SU-DHL-6 (cell line): Measurements from ENCODE around the gene POR.

ENCODE experiments used
- H2AFZ ChIP-seq: fragments of 200-600 bp; sonication (generic); 2 replicates; pipeline ENCODE4 v1.6.1; 2014; ENCODE audit warnings: low read depth, mild to moderate bottlenecking, moderate library complexity, mixed read lengths, antibody characterized with exemption, low read length; ENCODE audit not compliant: severe bottlenecking
- H3F3A ChIP-seq: fragments of 200-600 bp; shearing (Covaris generic); 2 replicates; pipeline ENCODE4 v1.6.0; 2016; ENCODE audit warnings: antibody characterized with exemption, mild to moderate bottlenecking; ENCODE audit not compliant: insufficient read depth
- H3K27ac ChIP-seq: fragments of 200-600 bp; sonication (generic); 2 replicates; pipeline ENCODE4 v1.5.1; 2016; ENCODE audit warnings: low read depth, mild to moderate bottlenecking, low read length, moderate library complexity, mixed read lengths
- H3K27me3 ChIP-seq: fragments of 200-600 bp; sonication (generic), shearing (Covaris generic); 2 replicates; pipeline ENCODE4 v1.6.0; 2014; ENCODE audit warnings: mild to moderate bottlenecking, low read length
- H3K36me3 ChIP-seq: fragments of 200-600 bp; sonication (generic); 2 replicates; pipeline ENCODE4 v1.6.1; 2014; ENCODE audit warnings: mild to moderate bottlenecking, low read length, mixed read lengths
- H3K4me2 ChIP-seq: fragments of 300-600, 200-600 bp; shearing (Covaris generic), sonication (generic); 2 replicates; pipeline ENCODE4 v1.6.0; 2014; ENCODE audit warnings: low read length, low read depth, mild to moderate bottlenecking; ENCODE audit not compliant: poor library complexity, severe bottlenecking
- H3K4me3 ChIP-seq: fragments of 200-600 bp; sonication (generic); 2 replicates; pipeline ENCODE4 v1.5.1; 2014; ENCODE audit warnings: antibody characterized with exemption, low read length, mild to moderate bottlenecking, mixed read lengths; ENCODE audit not compliant: insufficient read depth, poor library complexity, severe bottlenecking
- H3K79me2 ChIP-seq: fragments of 200-600 bp; sonication (generic); 2 replicates; pipeline ENCODE4 v1.6.1; 2014; ENCODE audit warnings: mild to moderate bottlenecking, low read length, moderate library complexity; ENCODE audit not compliant: insufficient read depth
- H3K9ac ChIP-seq: fragments of 200-600 bp; sonication (generic); 2 replicates; pipeline ENCODE4 v1.7.0; 2014; ENCODE audit warnings: mild to moderate bottlenecking, low read length
- H3K9me2 ChIP-seq: fragments of 200-600 bp; sonication (generic); replicated peaks from 2 replicates; pipeline ENCODE4 v1.6.1; 2014; ENCODE audit warnings: low read length; ENCODE audit not compliant: insufficient read depth
- H3K9me3 ChIP-seq: fragments of 200-600 bp; sonication (generic); 2 replicates; pipeline ENCODE4 v1.6.1; 2014; ENCODE audit warnings: low read length, mixed read lengths; ENCODE audit not compliant: insufficient read depth
- H4K20me1 ChIP-seq: fragments of 200-600 bp; sonication (generic); 2 replicates; pipeline ENCODE4 v1.6.1; 2014; ENCODE audit warnings: low read depth, mild to moderate bottlenecking, antibody characterized with exemption, low read length, moderate library complexity, mixed read lengths
- EZH2phosphoT487 ChIP-seq: fragments of 200-600 bp; sonication (generic), shearing (Covaris generic); conservative IDR thresholded peaks from 2 replicates; pipeline ENCODE4 v1.6.1; 2018; ENCODE audit warnings: mild to moderate bottlenecking, antibody characterized with exemption, low read length, moderate library complexity, mixed read lengths
- TF ChIP-seq, protein P1 (sequence below): fragments of 200-600 bp; sonication (generic); IDR thresholded peaks from one replicate; pipeline ENCODE4 v1.5.1; 2017; ENCODE audit warnings: antibody characterized with exemption, mild to moderate bottlenecking, low read length, moderate library complexity; ENCODE audit not compliant: insufficient read depth, poor library complexity, severe bottlenecking

The POR gene

GRCh38 chr7:75980430-75981202 lies 65.7 kb downstream of the POR start:
- Histone ChIP-seq H3K27me3 (no peaks in the 10 kb centered on the region), H3K27ac (no peak overlapping the region), H3K9me3 (no peaks in the 10 kb centered on the region), H3K9me2 (no peaks in the 10 kb centered on the region), H4K20me1 (no peaks in the 10 kb centered on the region), H3K4me2 (no peak overlapping the region), H3K36me3 (no peaks in the 10 kb centered on the region), H3K79me2 (no peaks in the 10 kb centered on the region), H3F3A (no peaks in the 10 kb centered on the region), H3K9ac (no peak overlapping the region), H3K4me3 (no peak overlapping the region), H2AFZ (no peak overlapping the region)
- TF ChIP-seq, protein P1, sequence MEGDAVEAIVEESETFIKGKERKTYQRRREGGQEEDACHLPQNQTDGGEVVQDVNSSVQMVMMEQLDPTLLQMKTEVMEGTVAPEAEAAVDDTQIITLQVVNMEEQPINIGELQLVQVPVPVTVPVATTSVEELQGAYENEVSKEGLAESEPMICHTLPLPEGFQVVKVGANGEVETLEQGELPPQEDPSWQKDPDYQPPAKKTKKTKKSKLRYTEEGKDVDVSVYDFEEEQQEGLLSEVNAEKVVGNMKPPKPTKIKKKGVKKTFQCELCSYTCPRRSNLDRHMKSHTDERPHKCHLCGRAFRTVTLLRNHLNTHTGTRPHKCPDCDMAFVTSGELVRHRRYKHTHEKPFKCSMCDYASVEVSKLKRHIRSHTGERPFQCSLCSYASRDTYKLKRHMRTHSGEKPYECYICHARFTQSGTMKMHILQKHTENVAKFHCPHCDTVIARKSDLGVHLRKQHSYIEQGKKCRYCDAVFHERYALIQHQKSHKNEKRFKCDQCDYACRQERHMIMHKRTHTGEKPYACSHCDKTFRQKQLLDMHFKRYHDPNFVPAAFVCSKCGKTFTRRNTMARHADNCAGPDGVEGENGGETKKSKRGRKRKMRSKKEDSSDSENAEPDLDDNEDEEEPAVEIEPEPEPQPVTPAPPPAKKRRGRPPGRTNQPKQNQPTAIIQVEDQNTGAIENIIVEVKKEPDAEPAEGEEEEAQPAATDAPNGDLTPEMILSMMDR = no peak
- TF ChIP-seq EZH2phosphoT487 = no peak

DNA sequence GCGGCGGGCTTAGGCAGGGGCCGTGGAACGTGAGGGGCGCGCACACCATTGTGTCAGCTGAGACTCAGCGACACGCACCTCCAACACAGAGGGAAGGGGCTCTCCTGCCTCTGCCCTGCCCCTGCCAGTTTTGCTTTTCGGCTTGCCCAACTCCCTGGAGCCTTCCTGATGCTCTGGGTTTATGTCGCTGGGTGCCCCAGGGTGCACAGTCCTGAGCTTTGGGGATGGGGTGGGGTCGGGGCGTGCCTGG lies 66.2 kb downstream of the POR start:
- Histone ChIP-seq H3K9ac (no peak overlapping the region), H3F3A (no peaks in the 10 kb centered on the region), H4K20me1 (no peaks in the 10 kb centered on the region), H3K79me2 (no peaks in the 10 kb centered on the region), H3K27me3 (no peaks in the 10 kb centered on the region), H3K4me3 (no peak overlapping the region), H3K4me2 (no peak overlapping the region), H2AFZ (no peak overlapping the region), H3K27ac (no peak overlapping the region), H3K36me3 (no peaks in the 10 kb centered on the region), H3K9me3 (no peaks in the 10 kb centered on the region), H3K9me2 (no peaks in the 10 kb centered on the region)
- TF ChIP-seq, protein P1 = no peak
- no peak for TF ChIP-seq EZH2phosphoT487

DNA sequence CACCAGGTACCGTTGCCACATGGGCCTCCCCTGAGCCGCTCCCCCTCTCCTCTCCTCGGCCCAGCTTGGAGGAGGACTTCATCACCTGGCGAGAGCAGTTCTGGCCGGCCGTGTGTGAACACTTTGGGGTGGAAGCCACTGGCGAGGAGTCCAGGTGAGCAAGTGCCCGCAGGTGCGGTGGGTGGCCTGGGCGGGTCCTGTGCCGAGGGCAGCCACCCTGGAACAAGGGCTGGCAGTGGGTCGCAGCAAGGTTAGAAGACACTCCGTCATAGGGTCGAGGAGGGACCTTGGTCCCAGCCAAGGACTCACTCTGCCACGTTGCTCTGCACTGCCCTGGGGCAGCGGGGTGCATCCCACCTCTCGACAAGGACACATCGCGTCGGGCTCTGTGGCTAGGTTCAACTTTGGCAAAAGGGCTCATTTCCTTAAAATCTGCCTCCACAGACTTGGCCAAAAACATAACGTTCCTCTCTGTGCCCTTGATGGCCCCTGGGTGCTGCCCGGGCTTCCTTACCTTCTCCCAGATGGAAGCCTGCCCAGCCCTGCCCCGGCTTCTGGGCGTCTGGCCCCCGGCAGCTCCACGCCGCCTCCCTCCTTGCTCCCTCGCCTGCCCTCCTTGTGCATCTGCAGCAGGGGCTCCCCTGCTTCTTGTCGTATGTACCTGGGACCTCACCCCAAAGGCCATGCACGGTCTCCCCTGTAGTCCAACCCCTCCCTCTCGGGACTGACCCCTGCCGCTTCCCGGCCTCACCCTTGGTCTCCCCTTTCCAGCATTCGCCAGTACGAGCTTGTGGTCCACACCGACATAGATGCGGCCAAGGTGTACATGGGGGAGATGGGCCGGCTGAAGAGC lies 66.7 kb downstream of the POR start:
- TF ChIP-seq, protein P1 = no peak
- TF ChIP-seq EZH2phosphoT487 = no peak

More for the DNA sequence above, 66.7 kb downstream of the POR start:
- no peak overlapping the region for H3K27ac ChIP-seq
- no peaks in the 10 kb centered on the region for H4K20me1 ChIP-seq
- no peaks in the 10 kb centered on the region for H3K27me3 ChIP-seq
- no peak overlapping the region for H3K9ac ChIP-seq
- no peaks in the 10 kb centered on the region for H3K9me2 ChIP-seq
- H3K79me2 ChIP-seq = no peaks in the 10 kb centered on the region
- H3K4me3 ChIP-seq = no peak overlapping the region
- no peaks in the 10 kb centered on the region for H3K9me3 ChIP-seq
- H3K4me2 ChIP-seq = no peak overlapping the region
- no peaks in the 10 kb centered on the region for H3F3A ChIP-seq
- no peaks in the 10 kb centered on the region for H3K36me3 ChIP-seq
- no peak overlapping the region for H2AFZ ChIP-seq
